GM21390 (cell line): Measurements from ENCODE around the gene RPL22.

Experiments used
- ATAC-seq: cut with Tn5 transposase; IDR thresholded peaks from one replicate; pipeline ENCODE4 v1.9.1; 2021; ENCODE audit not compliant: unreplicated experiment

The RPL22 gene

GRCh38 chr1:6157132-6157527 lies 42.3 kb downstream of the RPL22 start:
- ATAC-seq: no peak

GRCh38 chr1:6154525-6155319 lies 44.7 kb downstream of the RPL22 start:
- ATAC-seq: no peak

GRCh38 chr1:6152882-6153281 lies 46.5 kb downstream of the RPL22 start:
- ATAC-seq: no peak

- ATAC-seq: no peak
Observed at GRCh38 chr1:6152181-6152580, 47.2 kb downstream of the RPL22 start.

- no peak for ATAC-seq
Observed at GRCh38 chr1:6151291-6151822, 48.0 kb downstream of the RPL22 start.

GRCh38 chr1:6150006-6150938 lies 49.1 kb downstream of the RPL22 start:
- ATAC-seq: no peak

GRCh38 chr1:6149597-6149996 lies 49.8 kb downstream of the RPL22 start:
- no peak for ATAC-seq

- no peak for ATAC-seq
Observed at GRCh38 chr1:6148497-6149241, 50.7 kb downstream of the RPL22 start.

GRCh38 chr1:6145864-6146410 lies 53.5 kb downstream of the RPL22 start:
- ATAC-seq: no peak

- ATAC-seq: no peak
Observed at GRCh38 chr1:6145396-6145750, 54.0 kb downstream of the RPL22 start.

- no peak for ATAC-seq
Observed at GRCh38 chr1:6144647-6145395, 54.6 kb downstream of the RPL22 start.

- ATAC-seq: no peak
Observed at GRCh38 chr1:6144175-6144574, 55.2 kb downstream of the RPL22 start.

GRCh38 chr1:6143395-6143794 lies 56.0 kb downstream of the RPL22 start:
- ATAC-seq: no peak

- ATAC-seq: no peak
Observed at GRCh38 chr1:6142734-6143133, 56.7 kb downstream of the RPL22 start.

- no peak for ATAC-seq
Observed at GRCh38 chr1:6142036-6142621, 57.3 kb downstream of the RPL22 start.

GRCh38 chr1:6141592-6141991 lies 57.8 kb downstream of the RPL22 start:
- ATAC-seq: no peak

GRCh38 chr1:6140413-6140812 lies 59.0 kb downstream of the RPL22 start:
- ATAC-seq: no peak

- no peak for ATAC-seq
Observed at GRCh38 chr1:6137758-6138157, 61.6 kb downstream of the RPL22 start.

GRCh38 chr1:6136516-6137220 lies 62.7 kb downstream of the RPL22 start:
- ATAC-seq: no peak
